ENCODE data around the gene PPARA.

The PPARA gene

GRCh38 chr22:46114518-46115387 is 35.6 kb upstream of the PPARA start:
- no peak for DNase-seq

DNA sequence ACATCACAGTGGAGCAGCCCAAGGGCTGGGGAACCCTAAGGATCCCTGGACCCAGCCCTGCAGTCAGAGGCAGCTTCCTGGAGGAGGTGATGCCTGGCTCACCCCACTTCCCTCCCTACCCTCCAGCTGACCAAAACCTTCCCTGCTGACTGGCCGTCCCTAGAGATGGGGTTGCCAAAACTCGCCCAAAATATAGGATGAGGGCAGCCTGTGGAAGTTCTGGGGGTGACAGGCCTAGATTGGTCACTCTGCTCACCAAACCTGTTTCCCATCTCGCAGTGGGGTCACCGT is 35.0 kb upstream of the PPARA start:
- DNase-seq = no peak

GRCh38 chr22:46115755-46116490 is 34.4 kb upstream of the PPARA start:
- no peak for DNase-seq

DNA sequence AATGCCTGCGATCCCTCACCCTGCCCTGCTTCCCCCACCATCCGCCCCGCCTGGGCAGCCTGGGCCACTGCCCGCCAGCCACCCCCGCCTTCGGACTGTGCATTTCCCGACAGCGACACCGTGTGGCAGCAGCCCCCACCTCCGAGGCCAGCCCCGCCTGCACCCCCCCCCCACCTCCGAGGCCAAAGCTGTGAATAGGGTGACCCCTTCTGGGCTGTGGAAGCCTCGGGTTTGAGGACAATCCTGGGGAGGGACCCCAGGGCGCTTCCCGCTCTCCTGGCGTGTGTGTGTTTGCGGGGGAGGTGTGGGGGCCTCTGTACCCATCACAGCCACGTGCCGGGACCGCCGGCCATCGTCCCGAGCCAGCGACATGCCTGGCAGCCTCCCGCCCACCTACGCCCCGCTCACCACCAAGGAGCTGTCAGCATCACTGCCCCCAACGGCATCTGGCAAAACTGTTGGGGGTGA is 33.8 kb upstream of the PPARA start:
- peak; percentile 89 for DNase-seq

- no peak for DNase-seq
Measured at GRCh38 chr22:46117206-46118199, 32.8 kb upstream of the PPARA start.

GRCh38 chr22:46119093-46119728 is 31.1 kb upstream of the PPARA start:
- DNase-seq = no peak

DNA sequence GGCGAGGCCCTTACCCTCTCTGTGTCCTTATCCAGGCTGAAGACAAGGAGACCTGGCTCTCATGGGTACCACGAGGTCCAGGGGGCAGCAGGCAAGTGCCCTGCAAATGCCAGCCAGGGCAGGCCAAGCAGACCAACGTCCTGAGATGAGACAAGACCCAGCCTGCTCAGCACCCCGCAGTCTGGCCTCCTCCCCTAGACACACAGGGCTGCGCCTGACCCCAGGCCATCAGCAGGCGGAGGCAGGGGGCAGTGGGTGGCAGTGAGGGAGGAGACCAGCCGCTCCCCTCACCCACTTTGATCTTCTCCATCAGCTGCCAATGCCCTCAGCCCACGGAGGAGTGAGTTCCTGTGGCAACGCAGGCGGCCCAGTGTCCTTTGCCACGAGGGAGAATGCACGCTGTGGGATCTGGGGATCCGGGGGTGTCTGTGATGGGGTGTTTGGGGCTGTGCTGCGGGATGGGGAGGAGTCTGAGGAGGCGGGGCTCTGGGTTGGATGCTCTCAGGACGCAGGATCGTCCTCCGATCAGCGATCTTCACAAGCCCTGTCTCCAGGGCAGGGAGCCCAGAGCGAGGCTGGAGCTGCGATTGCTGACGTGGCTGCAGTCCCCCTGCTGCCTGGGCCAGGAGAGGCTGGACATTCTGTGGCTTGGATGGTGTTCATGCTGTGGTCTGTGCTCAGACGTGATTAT is 30.5 kb upstream of the PPARA start:
- DNase-seq = no peak

GRCh38 chr22:46120420-46120737 is 29.9 kb upstream of the PPARA start:
- DNase-seq = no peak

DNA sequence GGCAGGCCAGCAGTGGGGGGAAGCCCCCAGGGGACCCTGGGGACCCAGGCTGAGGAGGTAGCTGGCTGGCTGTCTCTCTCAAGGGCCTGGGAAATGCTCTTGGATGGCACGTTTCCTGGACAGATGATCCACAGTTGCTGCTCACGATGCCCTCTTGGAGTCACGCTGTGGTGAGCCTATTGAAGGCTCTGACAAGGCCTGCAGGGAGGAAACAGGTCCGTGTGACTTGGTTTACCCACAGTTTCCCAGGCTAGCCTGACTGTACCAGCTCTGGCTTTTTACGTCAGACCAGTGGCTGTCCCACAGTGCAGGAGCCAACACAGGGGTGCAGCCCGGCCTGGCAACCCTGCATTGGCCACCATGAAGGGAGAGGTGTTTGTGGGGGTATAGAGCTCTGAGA is 29.2 kb upstream of the PPARA start:
- DNase-seq = no peak

GRCh38 chr22:46121523-46122287 is 28.6 kb upstream of the PPARA start:
- DNase-seq = no peak

- DNase-seq = peak; percentile 84
Measured at GRCh38 chr22:46122511-46122971, 27.8 kb upstream of the PPARA start.

GRCh38 chr22:46122980-46123693 is 27.2 kb upstream of the PPARA start:
- DNase-seq = no peak

DNA sequence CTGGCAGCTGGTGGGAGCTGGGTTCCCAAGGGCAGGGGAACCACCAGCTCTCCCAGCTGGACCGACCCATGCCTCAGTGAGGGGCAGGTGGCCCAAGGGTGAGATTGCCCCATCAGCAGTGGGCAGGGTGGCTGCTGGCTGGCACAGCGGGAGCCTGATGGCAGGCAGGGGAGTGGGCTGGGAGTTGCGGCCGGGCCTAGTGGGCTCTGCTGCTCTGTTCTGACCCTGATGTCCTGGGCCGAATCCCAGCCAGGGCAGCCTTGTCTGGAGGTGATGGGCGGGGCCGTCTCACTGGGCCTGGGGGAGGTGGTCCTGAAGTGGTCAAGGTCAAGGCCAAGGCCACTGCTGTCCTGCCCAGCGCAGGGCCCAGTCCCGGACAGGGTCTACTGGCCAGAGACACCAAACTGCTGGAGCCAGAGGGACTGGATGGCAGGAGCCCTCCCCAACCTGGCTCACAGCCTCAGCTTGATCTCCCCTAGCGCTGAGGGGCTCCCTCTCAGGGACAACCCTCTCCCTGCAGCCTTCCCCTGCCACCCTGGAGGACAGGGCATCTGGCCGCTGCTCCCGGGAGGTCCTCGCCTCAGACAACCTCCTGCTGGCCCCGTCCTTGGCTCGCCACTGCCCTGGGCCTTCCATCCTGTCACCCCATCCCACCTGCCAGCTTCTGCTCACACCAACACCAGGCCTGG is 26.5 kb upstream of the PPARA start:
- DNase-seq = no peak

DNA sequence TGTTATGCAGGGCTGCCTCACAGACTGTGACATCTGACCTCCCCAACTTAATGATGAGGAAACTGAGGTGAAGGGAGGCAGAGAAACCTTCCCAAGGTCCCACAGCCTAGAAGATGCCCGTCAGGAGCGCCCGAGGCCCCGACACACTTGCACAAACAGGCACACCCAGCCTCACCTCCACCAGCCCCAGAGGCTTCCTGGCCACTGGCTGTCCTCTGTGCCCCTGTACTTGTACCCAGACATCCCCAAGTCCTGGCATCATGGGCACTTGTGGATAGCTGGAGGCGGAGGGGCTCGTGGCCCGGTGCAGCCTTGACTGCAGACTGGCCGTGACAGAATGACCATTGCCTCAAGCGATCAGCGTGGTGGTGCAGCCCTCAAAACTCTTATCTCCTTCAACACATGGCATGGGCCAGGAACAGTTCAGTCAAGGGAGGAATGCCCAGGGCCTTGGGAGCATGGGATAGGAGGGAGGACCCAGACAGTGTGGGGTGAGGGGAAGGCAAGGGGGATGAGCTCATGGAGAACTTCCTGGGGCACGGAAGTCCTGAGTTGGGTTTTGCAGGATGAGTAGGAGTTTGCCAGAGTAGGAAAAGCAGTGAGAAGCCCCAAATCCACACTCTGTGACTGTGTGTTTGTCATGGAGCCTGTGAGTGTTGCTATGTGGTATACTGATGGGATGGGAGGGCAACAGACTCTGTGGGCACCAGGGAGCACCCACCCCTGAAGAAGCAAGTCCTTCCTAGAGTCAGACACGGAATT is 25.8 kb upstream of the PPARA start:
- DNase-seq = no peak

DNA sequence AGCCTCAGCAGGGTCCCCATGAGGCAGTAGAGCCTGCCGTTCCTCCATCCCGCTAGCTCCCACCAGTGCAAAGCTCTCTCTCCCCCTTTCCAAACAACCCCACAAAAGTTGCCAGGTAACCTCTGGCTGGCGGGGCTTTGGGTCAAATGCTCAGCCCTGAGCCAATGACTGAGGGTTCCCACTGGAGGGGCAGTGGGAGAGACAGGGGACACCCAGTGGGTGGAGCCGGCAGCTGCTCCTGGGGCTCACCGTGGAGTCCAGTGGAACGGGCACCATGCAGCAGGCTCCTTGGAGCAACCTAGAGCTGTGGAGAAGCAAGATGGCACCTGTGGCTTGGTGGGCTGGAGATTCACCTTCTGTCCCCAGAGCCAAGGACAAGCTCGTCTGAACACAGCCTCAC is 25.0 kb upstream of the PPARA start:
- DNase-seq = no peak

DNA sequence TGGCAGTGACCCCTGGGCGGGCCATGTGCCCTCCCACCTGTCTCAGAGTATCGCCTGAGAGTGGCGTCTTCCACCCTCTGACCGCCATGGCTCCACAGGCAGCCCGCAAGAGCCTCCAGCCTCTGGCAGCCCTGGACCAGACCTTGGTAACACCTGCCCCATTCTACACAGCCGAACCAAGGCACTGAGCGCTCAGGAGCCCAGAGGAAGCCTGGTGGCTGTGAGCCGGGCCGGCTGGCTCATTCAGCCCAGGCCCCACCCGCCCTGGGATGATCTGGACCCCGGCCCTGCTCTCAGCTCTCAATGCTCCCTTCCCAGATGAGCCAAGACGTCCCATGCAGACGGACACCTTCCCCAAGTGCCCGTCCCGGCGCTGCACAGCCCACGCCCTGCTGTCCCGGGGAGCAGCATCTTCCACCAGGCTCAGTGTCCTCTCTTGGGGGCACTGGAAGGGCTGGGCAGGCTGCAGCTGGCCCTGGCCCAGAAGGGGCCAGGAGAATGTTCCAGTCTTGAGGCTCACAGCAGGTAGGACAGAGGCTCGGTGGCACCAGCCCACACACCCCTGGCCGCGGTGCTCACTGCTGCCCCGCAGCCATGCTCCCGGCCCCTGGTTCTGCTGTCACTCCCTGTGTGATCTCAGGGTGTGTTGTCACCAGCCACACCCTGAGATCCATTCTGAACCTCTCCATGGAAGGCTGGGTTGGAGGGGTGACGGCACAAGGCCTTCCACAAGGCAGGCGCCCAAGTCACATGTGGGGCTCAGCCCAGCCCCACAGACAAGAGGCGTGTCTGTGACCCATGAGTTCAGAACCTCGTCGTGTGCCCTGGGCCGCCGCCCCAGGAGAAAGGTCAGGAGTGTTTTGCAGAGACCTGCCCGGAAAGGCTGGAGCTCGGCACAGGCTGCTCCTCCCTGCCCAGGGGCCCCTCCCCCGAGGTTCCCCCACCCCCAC is 24.2 kb upstream of the PPARA start:
- no peak for DNase-seq

- DNase-seq = no peak
Measured at GRCh38 chr22:46126853-46127385, 23.4 kb upstream of the PPARA start.

DNA sequence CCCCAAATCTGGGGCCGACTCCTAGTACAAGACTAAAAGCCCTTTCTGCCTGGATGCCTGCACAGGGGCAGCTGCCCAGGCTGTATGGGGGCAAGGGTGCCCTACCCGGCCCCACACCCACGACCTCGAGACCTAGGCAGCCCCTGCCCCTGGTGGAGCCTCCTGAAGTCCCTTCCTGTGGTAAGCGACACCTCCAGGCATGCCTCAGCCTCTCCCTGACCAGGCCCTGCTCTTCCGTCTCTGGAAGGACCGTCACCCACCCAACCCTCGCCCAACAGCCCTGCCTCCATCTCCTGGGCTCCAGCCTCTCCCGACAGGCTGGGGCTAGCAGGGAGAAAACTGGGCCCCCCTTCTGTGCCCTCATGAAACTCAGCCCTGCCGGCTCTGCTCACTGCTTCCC is 22.8 kb upstream of the PPARA start:
- no peak for DNase-seq

Data from activated CD4-positive, alpha-beta T cell treated with anti-CD3 and anti-CD28 coated beads, Interleukin-2, Interleukin-6, amounts not matched to agents 100 ng/mL and 50 ng/mL, durations not matched to agents 16 hours and 8 hours (primary cell).